ENCODE measurements around the gene COTL1. TPM values are rescaled to one million over a fixed set of nuclear protein-coding genes. Genes with fewer than 3 reads are reported as not detected.

The COTL1 gene
- total and polyA plus RNA-seq, 9 of the 15 experiments (the other 6 are each of a cell fraction or from before 2014, with no cell fraction given) = 27.7 to 185 (median 72.5) TPM

DNA sequence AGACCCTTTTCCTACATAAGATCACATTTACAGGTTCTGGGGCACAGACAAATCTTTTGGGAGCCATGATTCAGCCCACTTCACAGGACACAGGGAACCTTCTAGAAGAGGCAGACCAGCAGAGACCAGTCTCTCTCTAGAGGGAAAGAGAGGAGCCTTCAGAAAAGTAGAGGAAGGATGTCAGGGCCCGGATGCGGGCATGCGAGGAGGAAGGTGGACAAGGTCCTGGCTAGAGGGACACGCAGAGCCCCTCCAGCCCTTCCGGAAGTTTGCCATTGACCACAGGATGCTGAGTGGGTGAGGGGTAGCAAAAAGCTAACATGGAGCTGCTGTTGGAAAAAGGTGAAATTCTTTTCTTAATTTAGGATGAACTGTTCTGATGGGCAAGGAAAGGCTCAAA, 57.6 kb downstream of the COTL1 start:
- intact Hi-C loops (cut with micrococcal nuclease) = no loop called here
- Histone ChIP-seq H3K36me3 (ENCODE audit: control insufficient read depth, insufficient read depth, low read length) (no peaks in the 10 kb centered on the region), H3K9me3 (replicated peaks; ENCODE audit: control insufficient read depth, insufficient read depth, low read depth, low read length) (no peaks in the 10 kb centered on the region), H3K4me3 (no peak overlapping the region), H3K27me3 (ENCODE audit: control insufficient read depth in 2 of 2, insufficient read depth in 2 of 2, low read length in 2 of 2) (peaks cover 23 to 26% of the 10 kb centered on the region in 2 experiments), H4K20me1 (replicated peaks; ENCODE audit: control insufficient read depth, insufficient read depth, low read length) (no peaks in the 10 kb centered on the region), H3K4me2 (ENCODE audit: insufficient read depth, low read length) (no peak overlapping the region), H3K79me2 (ENCODE audit: control insufficient read depth, insufficient read depth, low read length) (no peaks in the 10 kb centered on the region), H3K9me1 (ENCODE audit: control insufficient read depth, insufficient read depth, low read length) (no peaks in the 10 kb centered on the region), H3K9ac (ENCODE audit: insufficient read depth in 1 of 2, low read depth in 2 of 2, low read length in 2 of 2) (no peak overlapping the region), H3K4me1 (replicated peaks in 1 of 2; ENCODE audit: control insufficient read depth in 2 of 2, insufficient read depth in 2 of 2, low read length in 2 of 2) (peaks cover 0 to 4% of the 10 kb centered on the region in 2 experiments; a peak in 3 of 5 replicates), H3K27ac (ENCODE audit: extremely low read depth, low read depth, low read length) (no peak overlapping the region), H2AFZ (ENCODE audit: low read depth, low read length) (no peak overlapping the region)
- ATAC-seq (no peak), DNase-seq (ENCODE audit: extremely low read depth in 1 of 4, low spot score in 3 of 4) (no peak), FAIRE-seq (no peak)
- BruUV-seq (replicated peaks) = no TSS peak
- 43% methylated on average over 5 of the region's 5 CpGs for WGBS (ENCODE audit: insufficient coverage, low coverage, missing lambda C conversion rate)
- TF ChIP-seq KDM4B (IDR thresholded peaks at IDR 0.05; ENCODE audit: borderline replicate concordance in 2 of 2, low read depth in 1 of 2) (no peak), CBX1 (IDR thresholded peaks at IDR 0.05; ENCODE audit: low read depth) (no peak)
- TF ChIP-seq, protein P1, sequence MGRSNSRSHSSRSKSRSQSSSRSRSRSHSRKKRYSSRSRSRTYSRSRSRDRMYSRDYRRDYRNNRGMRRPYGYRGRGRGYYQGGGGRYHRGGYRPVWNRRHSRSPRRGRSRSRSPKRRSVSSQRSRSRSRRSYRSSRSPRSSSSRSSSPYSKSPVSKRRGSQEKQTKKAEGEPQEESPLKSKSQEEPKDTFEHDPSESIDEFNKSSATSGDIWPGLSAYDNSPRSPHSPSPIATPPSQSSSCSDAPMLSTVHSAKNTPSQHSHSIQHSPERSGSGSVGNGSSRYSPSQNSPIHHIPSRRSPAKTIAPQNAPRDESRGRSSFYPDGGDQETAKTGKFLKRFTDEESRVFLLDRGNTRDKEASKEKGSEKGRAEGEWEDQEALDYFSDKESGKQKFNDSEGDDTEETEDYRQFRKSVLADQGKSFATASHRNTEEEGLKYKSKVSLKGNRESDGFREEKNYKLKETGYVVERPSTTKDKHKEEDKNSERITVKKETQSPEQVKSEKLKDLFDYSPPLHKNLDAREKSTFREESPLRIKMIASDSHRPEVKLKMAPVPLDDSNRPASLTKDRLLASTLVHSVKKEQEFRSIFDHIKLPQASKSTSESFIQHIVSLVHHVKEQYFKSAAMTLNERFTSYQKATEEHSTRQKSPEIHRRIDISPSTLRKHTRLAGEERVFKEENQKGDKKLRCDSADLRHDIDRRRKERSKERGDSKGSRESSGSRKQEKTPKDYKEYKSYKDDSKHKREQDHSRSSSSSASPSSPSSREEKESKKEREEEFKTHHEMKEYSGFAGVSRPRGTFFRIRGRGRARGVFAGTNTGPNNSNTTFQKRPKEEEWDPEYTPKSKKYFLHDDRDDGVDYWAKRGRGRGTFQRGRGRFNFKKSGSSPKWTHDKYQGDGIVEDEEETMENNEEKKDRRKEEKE (IDR thresholded peaks at IDR 0.05; ENCODE audit: borderline replicate concordance in 1 of 2, control insufficient read depth in 1 of 2, low read depth in 2 of 2, low read length in 1 of 2) = no peak
- TF ChIP-seq, protein P2, sequence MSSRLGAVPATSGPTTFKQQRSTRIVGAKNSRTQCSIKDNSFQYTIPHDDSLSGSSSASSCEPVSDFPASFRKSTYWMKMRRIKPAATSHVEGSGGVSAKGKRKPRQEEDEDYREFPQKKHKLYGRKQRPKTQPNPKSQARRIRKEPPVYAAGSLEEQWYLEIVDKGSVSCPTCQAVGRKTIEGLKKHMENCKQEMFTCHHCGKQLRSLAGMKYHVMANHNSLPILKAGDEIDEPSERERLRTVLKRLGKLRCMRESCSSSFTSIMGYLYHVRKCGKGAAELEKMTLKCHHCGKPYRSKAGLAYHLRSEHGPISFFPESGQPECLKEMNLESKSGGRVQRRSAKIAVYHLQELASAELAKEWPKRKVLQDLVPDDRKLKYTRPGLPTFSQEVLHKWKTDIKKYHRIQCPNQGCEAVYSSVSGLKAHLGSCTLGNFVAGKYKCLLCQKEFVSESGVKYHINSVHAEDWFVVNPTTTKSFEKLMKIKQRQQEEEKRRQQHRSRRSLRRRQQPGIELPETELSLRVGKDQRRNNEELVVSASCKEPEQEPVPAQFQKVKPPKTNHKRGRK (tag; IDR thresholded peaks at IDR 0.05) = no peak
- ChIA-PET CTCF (ENCODE audit: low intra/inter-chr PET ratio) (no interaction called here), POLR2A (interaction anchor here (0.8 to 1.9 kb wide), 3 partner anchors 9 to 83 kb away, joined by 3 to 7 read pairs (median 5); no protein-coding TSS in a partner anchor)
- in situ Hi-C loops (cut with MboI) = no loop called here

Measured in K562 (cell line).